A549 (cell line): ENCODE results near the gene KCNH8. TPM values are rescaled to one million over a fixed set of nuclear protein-coding genes. Genes with fewer than 3 reads are reported as not detected.

Experiments
- ATAC-seq, 2 experiments: fragments of 200-7000 bp in 1 of 2; fragments of >200 bp in 1 of 2; cut with Nextera tagmentation in 1 of 2; cut with Tn5 transposase in 1 of 2; 3 replicates each; pipeline versions ENCODE4 v1.8.0 to v1.9.1; 2018 to 2020; ENCODE audit warnings: mild to moderate bottlenecking in 1 of 2, moderate library complexity in 1 of 2
- CTCF ChIA-PET: fragments of 300-600 bp; sonication (Branson Sonifier 250); formaldehyde crosslinking; extraction: SDS; loops from one replicate; lab custom pipeline; 2021; ENCODE audit warnings: antibody characterized with exemption, inconsistent platforms; lab: Yijun Ruan, JAX
- POLR2A ChIA-PET: fragments of 350-600 bp; formaldehyde crosslinking; extraction: SDS; loops from one replicate; lab custom pipeline; 2021; ENCODE audit warnings: antibody characterized with exemption, inconsistent platforms; lab: Yijun Ruan, JAX
- DNase-seq, 2 experiments: peaks; one replicate each; pipeline versions ENCODE4 v3.0.0 to v3.0.0-alpha.2; 2011 to 2016; ENCODE audit warnings: low read depth in 1 of 2, low spot score in 1 of 2
- FAIRE-seq: peaks from 2 replicates; lab custom pipeline; 2011; peaks lifted over from hg19 to GRCh38; lab: Jason Lieb, UNC
- H3K27ac ChIP-seq, 2 experiments: fragments of >200 bp; sonication (Bioruptor Twin); formaldehyde crosslinking; 3 replicates each; pipeline ENCODE4 v1.5.1; 2016 to 2017
- H3K4me1 ChIP-seq: fragments of >200 bp; sonication (Bioruptor Twin); formaldehyde crosslinking; 3 replicates; pipeline ENCODE4 v1.6.1; 2016
- H3K4me2 ChIP-seq: fragments of >200 bp; sonication (Bioruptor Twin); formaldehyde crosslinking; 3 replicates; pipeline ENCODE4 v1.6.1; 2016
- H3K4me3 ChIP-seq: fragments of >200 bp; sonication (Bioruptor Twin); formaldehyde crosslinking; 3 replicates; pipeline ENCODE4 v1.5.1; 2016
- H3K9me3 ChIP-seq: fragments of >200 bp; sonication (Bioruptor Twin); formaldehyde crosslinking; 3 replicates; pipeline ENCODE4 v1.6.1; 2016
- BHLHE40 ChIP-seq: IDR thresholded peaks from 2 replicates; pipeline ENCODE4 v1.6.1; 2012; ENCODE audit warnings: low read depth, low read length, inconsistent platforms
- CHD4 ChIP-seq: fragments of 200-600 bp; sonication (generic); IDR thresholded peaks from 2 replicates; pipeline ENCODE4 v1.6.1; 2016; ENCODE audit warnings: antibody characterized with exemption, mild to moderate bottlenecking, borderline replicate concordance
- CTCF ChIP-seq: fragments of >200 bp; sonication (Bioruptor Twin); formaldehyde crosslinking; IDR thresholded peaks from 3 replicates; pipeline ENCODE4 v1.5.1; 2016
- ELK1 ChIP-seq: fragments of 150-350 bp; IDR thresholded peaks from 2 replicates; pipeline ENCODE4 v1.6.1; 2014; ENCODE audit warnings: low read depth, mild to moderate bottlenecking, low read length
- FOSB ChIP-seq: fragments of 250-450 bp; sonication (Bioruptor Pico); IDR thresholded peaks from 2 replicates; pipeline ENCODE4 v1.5.0; 2020; ENCODE audit warnings: mild to moderate bottlenecking, moderate library complexity
- FOSL2 ChIP-seq, 2 experiments: fragments of 450-650 bp in 1 of 2; fragments of >200 bp in 1 of 2; sonication (Bioruptor Twin) in 1 of 2; formaldehyde crosslinking; IDR thresholded peaks; 2 replicates each; pipeline versions ENCODE4 v1.5.0 to v1.6.1; 2016 to 2020; ENCODE audit warnings: mild to moderate bottlenecking in 1 of 2, moderate library complexity in 1 of 2
- GATA3 ChIP-seq: IDR thresholded peaks from 2 replicates; pipeline ENCODE4 v1.6.1; 2012; ENCODE audit warnings: borderline replicate concordance
- HES2 ChIP-seq: fragments of >200 bp; sonication (Bioruptor Twin); formaldehyde crosslinking; IDR thresholded peaks from 2 replicates; pipeline ENCODE4 v1.6.1; 2016
- HOXA7 ChIP-seq: fragments of 250-450 bp; sonication (Bioruptor Pico); IDR thresholded peaks from 2 replicates; pipeline ENCODE4 v1.5.0; 2020; ENCODE audit warnings: mild to moderate bottlenecking, moderate library complexity
- HOXB13 ChIP-seq: fragments of 250-450 bp; sonication (Bioruptor Pico); IDR thresholded peaks from 2 replicates; pipeline ENCODE4 v1.5.0; 2020; ENCODE audit warnings: low read depth, mild to moderate bottlenecking, moderate library complexity
- NPAS2 ChIP-seq: fragments of 250-450 bp; sonication (Bioruptor Pico); IDR thresholded peaks from 2 replicates; pipeline ENCODE4 v1.8.0; 2022; ENCODE audit warnings: mild to moderate bottlenecking, moderate library complexity, borderline replicate concordance
- NR3C1 ChIP-seq: fragments of >200 bp; sonication (Bioruptor Twin); formaldehyde crosslinking; IDR thresholded peaks from 3 replicates; pipeline ENCODE4 v1.6.1; 2017
- PBX3 ChIP-seq: IDR thresholded peaks from 2 replicates; pipeline ENCODE4 v1.6.1; 2012
- REST ChIP-seq: fragments of 200-600 bp; sonication (generic); IDR thresholded peaks from 2 replicates; pipeline ENCODE4 v1.6.1; 2016; ENCODE audit warnings: antibody characterized with exemption, mild to moderate bottlenecking, moderate library complexity
- RFX5 ChIP-seq: fragments of 450-650 bp; IDR thresholded peaks from 2 replicates; pipeline ENCODE4 v1.7.1; 2014; ENCODE audit warnings: antibody characterized with exemption, mild to moderate bottlenecking, moderate library complexity
- SREBF2 ChIP-seq: fragments of 450-650 bp; IDR thresholded peaks from 2 replicates; pipeline ENCODE4 v1.6.1; 2014; ENCODE audit warnings: mild to moderate bottlenecking, moderate library complexity
- USF2 ChIP-seq: fragments of 450-650 bp; IDR thresholded peaks from 2 replicates; pipeline ENCODE4 v1.6.1; 2014; ENCODE audit warnings: antibody characterized with exemption
- ZFP36 ChIP-seq: fragments of 450-650 bp; IDR thresholded peaks from 2 replicates; pipeline ENCODE4 v1.6.1; 2014; ENCODE audit warnings: borderline replicate concordance; ENCODE audit not compliant: partially characterized antibody
- ZSCAN20 ChIP-seq: fragments of 250-450 bp; sonication (Bioruptor Pico); IDR thresholded peaks from 2 replicates; pipeline ENCODE4 v1.8.0; 2022; ENCODE audit warnings: mild to moderate bottlenecking, moderate library complexity
- WGBS: methylation state at CpG from one replicate; pipeline ENCODE4 v1.1.6; 2017; ENCODE audit errors: missing lambda C conversion rate; 5-methylcytosine and 5-hydroxymethylcytosine counted together
- polyA plus RNA-seq, 4 experiments: library from polyadenylated mRNA; depleted of rRNA in 3 of 4; stranded (reverse); fragments of >200 nt; fragmentation: RNase III in 1 of 4; extraction: RNeasy Plus Mini Kit Qiagen cat#74134 plus additional on column Dnase treatment in 1 of 4; gene quantifications; 2 replicates in 3 of 4; 3 replicates in 1 of 4; pipeline ENCODE4 v1.2.3, GENCODE V29; 2011 to 2017

Gene KCNH8
- polyA plus RNA-seq, 2 of the 4 experiments (the other 2 are of a cell fraction) = 0.03 TPM; not detected in 1

- TF ChIP-seq ELK1 (no peak), ZSCAN20 (CRISPR knock-in tag) (no peak), FOSB (CRISPR knock-in tag) (no peak), ZFP36 (no peak)
These were observed 194.1 kb downstream of the KCNH8 start (continued) for GRCh38 chr3:19342389-19342788.

- Histone ChIP-seq H3K4me2 (no peak overlapping the region), H3K27ac (no peak overlapping the region), H3K4me1 (no peaks in the 10 kb centered on the region), H3K9me3 (no peaks in the 10 kb centered on the region), H3K4me3 (no peak overlapping the region)
- WGBS = 4% methylated on average over 1 of the region's 1 CpG
- ChIA-PET CTCF (interaction anchor here (4.0 kb wide), 1 partner anchor 520 kb away, joined by 23 read pairs; no protein-coding TSS in a partner anchor), POLR2A (no interaction called here)
- no peak for DNase-seq
- TF ChIP-seq HOXB13 (CRISPR knock-in tag) = no peak
- TF ChIP-seq FOSB (CRISPR knock-in tag) = no peak
- no peak for TF ChIP-seq GATA3
- TF ChIP-seq HES2 = no peak
- TF ChIP-seq ELK1 = no peak
- TF ChIP-seq BHLHE40 = no peak
- no peak for TF ChIP-seq NPAS2 (CRISPR knock-in tag)
- TF ChIP-seq HOXA7 (CRISPR knock-in tag) = no peak
- TF ChIP-seq PBX3 = no peak
- no peak for TF ChIP-seq RFX5
- no peak for TF ChIP-seq FOSL2 (IDR thresholded peaks at IDR 0.05)
- no peak for TF ChIP-seq FOSL2 (CRISPR knock-in tag; IDR thresholded peaks at IDR 0.05)
- no peak for TF ChIP-seq NR3C1
- TF ChIP-seq USF2 = no peak
- TF ChIP-seq CTCF = no peak
- no peak for TF ChIP-seq SREBF2
- TF ChIP-seq CHD4 = no peak
- TF ChIP-seq REST = no peak
- no peak for FAIRE-seq
- ATAC-seq = no peak
These were observed 198.4 kb downstream of the KCNH8 start for GRCh38 chr3:19346759-19347158.
